ENCODE results near the gene PPP1R11.

DNA sequence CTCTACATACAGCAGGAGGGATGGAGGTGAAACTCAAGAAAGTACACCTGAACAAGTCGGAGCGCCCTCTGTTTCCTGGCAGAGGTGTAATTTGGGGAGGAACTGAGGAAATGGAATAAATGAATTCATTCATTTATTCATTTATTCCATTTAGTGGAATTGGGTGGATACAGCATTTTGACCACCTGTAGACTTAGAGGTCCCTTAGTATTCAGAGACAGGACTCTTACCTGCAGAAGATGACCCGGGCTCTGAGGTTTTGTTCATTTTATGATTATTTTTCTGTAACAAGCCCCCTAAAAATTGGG lies 36.8 kb downstream of the PPP1R11 start:
- no peak for TF ChIP-seq CTCF (IDR thresholded peaks at IDR 0.05)
- TF ChIP-seq POLR2AphosphoS5 (IDR thresholded peaks at IDR 0.05; ENCODE audit: insufficient read depth in 1 of 2, low read depth in 1 of 2) = no peak

Measured in vagina (tissue), 2 donors.